ENCODE measurements around the gene INF2.
"Not testable (repeated sequence)": the region's sequence is repeated elsewhere in the genome, so short reads cannot be mapped to it uniquely, and the experiment has no call there.

The INF2 gene

GRCh38 chr14:104659764-104660523 is 29.5 kb upstream of the INF2 start:
- H3K4me3 ChIP-seq (ENCODE audit: low read depth, low read length), result no peak overlapping the region
- no peaks in the 10 kb centered on the region for H3K36me3 ChIP-seq (replicated peaks)
- DNase-seq, result no peak
- TF ChIP-seq CTCF (IDR thresholded peaks at IDR 0.05; ENCODE audit: low read depth, low read length, missing control alignments), result no peak
- H3K27me3 ChIP-seq (replicated peaks), result no peaks in the 10 kb centered on the region
- in situ Hi-C loops (cut with HindIII; ENCODE audit: low pct_ligation_motif_present, low sequenced_read_pairs), result no loop called here
- no peak overlapping the region for H3K27ac ChIP-seq

GRCh38 chr14:104660597-104660996 is 28.8 kb upstream of the INF2 start:
- H3K27ac ChIP-seq, result no peak overlapping the region
- H3K36me3 ChIP-seq (replicated peaks), result no peaks in the 10 kb centered on the region
- no peak overlapping the region for H3K4me3 ChIP-seq (ENCODE audit: low read depth, low read length)
- TF ChIP-seq CTCF (IDR thresholded peaks at IDR 0.05; ENCODE audit: low read depth, low read length, missing control alignments), result no peak
- in situ Hi-C loops (cut with HindIII; ENCODE audit: low pct_ligation_motif_present, low sequenced_read_pairs), result no loop called here
- H3K27me3 ChIP-seq (replicated peaks), result no peaks in the 10 kb centered on the region
- no peak for DNase-seq

GRCh38 chr14:104661086-104661485 is 28.3 kb upstream of the INF2 start:
- no peak overlapping the region for H3K27ac ChIP-seq
- in situ Hi-C loops (cut with HindIII; ENCODE audit: low pct_ligation_motif_present, low sequenced_read_pairs), result no loop called here
- H3K36me3 ChIP-seq (replicated peaks), result no peaks in the 10 kb centered on the region
- no peak for TF ChIP-seq CTCF (IDR thresholded peaks at IDR 0.05; ENCODE audit: low read depth, low read length, missing control alignments)
- no peak overlapping the region for H3K4me3 ChIP-seq (ENCODE audit: low read depth, low read length)
- DNase-seq, result no peak
- no peaks in the 10 kb centered on the region for H3K27me3 ChIP-seq (replicated peaks)

GRCh38 chr14:104661528-104662157 is 27.8 kb upstream of the INF2 start:
- H3K36me3 ChIP-seq (replicated peaks); in situ Hi-C loops (cut with HindIII; ENCODE audit: low pct_ligation_motif_present, low sequenced_read_pairs); H3K27me3 ChIP-seq (replicated peaks); H3K27ac ChIP-seq; H3K4me3 ChIP-seq (ENCODE audit: low read depth, low read length); DNase-seq: not testable (repeated sequence)

GRCh38 chr14:104662472-104662871 is 26.9 kb upstream of the INF2 start:
- in situ Hi-C loops (cut with HindIII; ENCODE audit: low pct_ligation_motif_present, low sequenced_read_pairs), result not testable (repeated sequence)

GRCh38 chr14:104664107-104664506 is 25.3 kb upstream of the INF2 start:
- Histone ChIP-seq H3K36me3 (replicated peaks) (no peaks in the 10 kb centered on the region), H3K4me3 (ENCODE audit: low read depth, low read length) (no peak overlapping the region), H3K27me3 (replicated peaks) (no peaks in the 10 kb centered on the region), H3K27ac (no peak overlapping the region)
- in situ Hi-C loops (cut with HindIII; ENCODE audit: low pct_ligation_motif_present, low sequenced_read_pairs), result no loop called here
- no peak for DNase-seq
- TF ChIP-seq CTCF (IDR thresholded peaks at IDR 0.05; ENCODE audit: low read depth, low read length, missing control alignments), result no peak

More at GRCh38 chr14:104662472-104662871, 26.9 kb upstream of the INF2 start:
- DNase-seq; H3K36me3 ChIP-seq (replicated peaks); H3K27me3 ChIP-seq (replicated peaks); H3K27ac ChIP-seq; H3K4me3 ChIP-seq (ENCODE audit: low read depth, low read length): not testable (repeated sequence)
